ENCODE measurements around the gene LATS1. TPM values are rescaled to one million over a fixed set of nuclear protein-coding genes. Genes with fewer than 3 reads are reported as not detected.

LATS1 gene
- polyA plus RNA-seq (2012; ENCODE audit: insufficient read depth, insufficient read length, low read depth) = 21.4 TPM

GRCh38 chr6:149717588-149718458 is at the start of gene LATS1:
LATS1 (minus strand) TSS chr6:149718101; CDS start chr6:149702126, 15,975 bp downstream.
- Histone ChIP-seq H3K9me3 (no peaks in the 10 kb centered on the region), H3K36me3 (peaks cover under 1% of the 10 kb centered on the region; the same call in 1 of the 2 replicates), H3K27me3 (no peaks in the 10 kb centered on the region), H3K4me3 (ENCODE audit: low read depth, low read length) (peak within 1 kb of the TSS; percentile 85), H3K4me1 (no peaks in the 10 kb centered on the region)
- TF ChIP-seq, protein P1, sequence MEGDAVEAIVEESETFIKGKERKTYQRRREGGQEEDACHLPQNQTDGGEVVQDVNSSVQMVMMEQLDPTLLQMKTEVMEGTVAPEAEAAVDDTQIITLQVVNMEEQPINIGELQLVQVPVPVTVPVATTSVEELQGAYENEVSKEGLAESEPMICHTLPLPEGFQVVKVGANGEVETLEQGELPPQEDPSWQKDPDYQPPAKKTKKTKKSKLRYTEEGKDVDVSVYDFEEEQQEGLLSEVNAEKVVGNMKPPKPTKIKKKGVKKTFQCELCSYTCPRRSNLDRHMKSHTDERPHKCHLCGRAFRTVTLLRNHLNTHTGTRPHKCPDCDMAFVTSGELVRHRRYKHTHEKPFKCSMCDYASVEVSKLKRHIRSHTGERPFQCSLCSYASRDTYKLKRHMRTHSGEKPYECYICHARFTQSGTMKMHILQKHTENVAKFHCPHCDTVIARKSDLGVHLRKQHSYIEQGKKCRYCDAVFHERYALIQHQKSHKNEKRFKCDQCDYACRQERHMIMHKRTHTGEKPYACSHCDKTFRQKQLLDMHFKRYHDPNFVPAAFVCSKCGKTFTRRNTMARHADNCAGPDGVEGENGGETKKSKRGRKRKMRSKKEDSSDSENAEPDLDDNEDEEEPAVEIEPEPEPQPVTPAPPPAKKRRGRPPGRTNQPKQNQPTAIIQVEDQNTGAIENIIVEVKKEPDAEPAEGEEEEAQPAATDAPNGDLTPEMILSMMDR (IDR thresholded peaks at IDR 0.05; ENCODE audit: low read depth, low read length) = no peak
- peak; percentile 92 for DNase-seq

- TF ChIP-seq, protein P1 (IDR thresholded peaks at IDR 0.05; ENCODE audit: low read depth, low read length) = no peak
- no peak for DNase-seq
- H3K9me3 ChIP-seq = no peaks in the 10 kb centered on the region
- H3K36me3 ChIP-seq = peaks cover 22% of the 10 kb centered on the region
- H3K4me3 ChIP-seq (ENCODE audit: low read depth, low read length) = no peak overlapping the region
- no peaks in the 10 kb centered on the region for H3K27me3 ChIP-seq
- no peaks in the 10 kb centered on the region for H3K4me1 ChIP-seq
Measured at GRCh38 chr6:149766156-149766769, 48.4 kb upstream of the LATS1 start.

DNA sequence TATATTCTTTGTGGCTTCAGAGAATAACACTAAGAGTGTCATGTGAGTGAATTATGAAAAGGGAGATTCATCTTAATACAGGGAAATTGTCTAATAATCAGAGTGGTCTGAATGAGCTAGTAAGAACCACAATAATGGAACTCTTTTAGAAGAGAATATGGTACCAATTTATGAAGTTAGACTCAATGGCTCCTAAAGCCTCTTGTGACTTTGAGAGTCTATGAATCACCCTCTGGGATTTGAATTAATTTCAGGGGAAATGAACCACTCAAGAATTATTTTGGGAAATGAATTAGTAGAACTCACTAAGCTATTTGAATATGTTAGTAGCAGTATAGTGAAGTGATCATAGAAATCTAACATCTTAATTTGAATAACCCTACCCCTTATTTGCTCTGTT is 46.0 kb upstream of the LATS1 start:
- no peak for DNase-seq
- Histone ChIP-seq H3K36me3 (peaks cover 26% of the 10 kb centered on the region), H3K4me3 (ENCODE audit: low read depth, low read length) (no peak overlapping the region), H3K27me3 (no peaks in the 10 kb centered on the region), H3K9me3 (no peaks in the 10 kb centered on the region), H3K4me1 (no peaks in the 10 kb centered on the region)
- TF ChIP-seq, protein P1 (IDR thresholded peaks at IDR 0.05; ENCODE audit: low read depth, low read length) = no peak

DNA sequence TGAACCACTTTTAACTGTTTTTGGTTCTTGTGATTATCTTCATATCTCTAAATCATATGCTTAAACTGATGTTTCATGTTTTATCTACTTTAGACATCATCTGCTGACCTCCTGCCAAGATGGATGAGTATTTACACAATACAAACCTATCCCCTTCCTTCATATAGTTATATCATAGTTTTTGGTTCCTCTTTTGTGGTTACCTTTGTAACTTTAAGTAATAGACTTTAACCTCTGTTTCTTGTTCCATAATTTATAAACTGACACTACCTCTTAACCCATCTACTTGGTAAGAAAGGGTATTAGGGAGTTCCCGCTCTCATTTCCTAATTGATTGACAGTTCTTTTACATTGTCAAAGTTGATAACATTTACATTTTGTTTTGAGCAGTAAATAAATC is 43.5 kb upstream of the LATS1 start:
- Histone ChIP-seq H3K4me1 (no peaks in the 10 kb centered on the region), H3K9me3 (no peaks in the 10 kb centered on the region), H3K4me3 (ENCODE audit: low read depth, low read length) (no peak overlapping the region), H3K27me3 (no peaks in the 10 kb centered on the region), H3K36me3 (peaks cover 14% of the 10 kb centered on the region)
- DNase-seq = no peak
- TF ChIP-seq, protein P1 (IDR thresholded peaks at IDR 0.05; ENCODE audit: low read depth, low read length) = no peak

- no peaks in the 10 kb centered on the region for H3K27me3 ChIP-seq
- H3K36me3 ChIP-seq = peaks cover 4% of the 10 kb centered on the region; the same call in 1 of the 2 replicates
- no peaks in the 10 kb centered on the region for H3K9me3 ChIP-seq
- TF ChIP-seq, protein P1 (IDR thresholded peaks at IDR 0.05; ENCODE audit: low read depth, low read length) = no peak
- no peak overlapping the region for H3K4me3 ChIP-seq (ENCODE audit: low read depth, low read length)
- no peak for DNase-seq
- no peaks in the 10 kb centered on the region for H3K4me1 ChIP-seq
Measured at GRCh38 chr6:149756261-149756636, 38.3 kb upstream of the LATS1 start.
